Mesenchymal stem cell (in vitro differentiated cells and primary cell): ENCODE results near the gene FOXP1.

Experiments used
- DNase-seq: peaks from one replicate; pipeline ENCODE4 v3.0.0-alpha.2; 2013
- H2AFZ ChIP-seq: one replicate; pipeline ENCODE4 v1.6.1; 2013; ENCODE audit warnings: low read depth, mild to moderate bottlenecking, control low read depth, inconsistent platforms, low read length, moderate library complexity
- H2AK5ac ChIP-seq: 2 replicates; pipeline ENCODE4 v1.6.1; 2013; ENCODE audit warnings: low read length, moderate library complexity, mild to moderate bottlenecking, inconsistent platforms; ENCODE audit not compliant: severe bottlenecking
- H2BK120ac ChIP-seq: one replicate; pipeline ENCODE4 v1.6.1; 2013; ENCODE audit warnings: low read depth, mild to moderate bottlenecking, inconsistent platforms, low read length, moderate library complexity
- H2BK12ac ChIP-seq, 2 experiments: one replicate each; pipeline ENCODE4 v1.6.1; 2013; ENCODE audit warnings: inconsistent platforms in 2 of 2, low read length in 2 of 2, mild to moderate bottlenecking in 2 of 2, moderate library complexity in 2 of 2, control low read depth in 1 of 2
- H2BK15ac ChIP-seq: one replicate; pipeline ENCODE4 v1.6.1; 2013; ENCODE audit warnings: mild to moderate bottlenecking, low read depth, inconsistent platforms; ENCODE audit not compliant: poor library complexity, severe bottlenecking
- H2BK5ac ChIP-seq: 2 replicates; pipeline ENCODE4 v1.6.1; 2013; ENCODE audit warnings: low read depth, mild to moderate bottlenecking, low read length, control low read depth, inconsistent platforms; ENCODE audit not compliant: poor library complexity, severe bottlenecking
- H3K14ac ChIP-seq, 2 experiments: one replicate each; pipeline ENCODE4 v1.6.1; 2013; ENCODE audit warnings: inconsistent platforms in 2 of 2, low read length in 2 of 2, control low read depth in 1 of 2, mild to moderate bottlenecking in 1 of 2, moderate library complexity in 1 of 2
- H3K18ac ChIP-seq, 2 experiments: one replicate each; pipeline ENCODE4 v1.6.1; 2013; ENCODE audit warnings: inconsistent platforms in 2 of 2, low read length in 2 of 2, control low read depth in 1 of 2, low read depth in 1 of 2, mild to moderate bottlenecking in 1 of 2
- H3K23ac ChIP-seq, 2 experiments: one replicate each; pipeline ENCODE4 v1.6.1; 2013; ENCODE audit warnings: inconsistent platforms in 2 of 2, low read length in 2 of 2, mild to moderate bottlenecking in 2 of 2, moderate library complexity in 2 of 2, control low read depth in 1 of 2
- H3K27ac ChIP-seq: 2 replicates; pipeline ENCODE4 v1.5.1; 2013; ENCODE audit warnings: mild to moderate bottlenecking, moderate library complexity, low read length, control low read depth, inconsistent platforms; ENCODE audit not compliant: poor library complexity, severe bottlenecking
- H3K27me3 ChIP-seq, 2 experiments: 2 replicates each; pipeline versions ENCODE4 v1.6.1 to v1.7.0; 2013; ENCODE audit warnings: low read length in 2 of 2, mild to moderate bottlenecking in 2 of 2, moderate library complexity in 2 of 2, control low read depth in 1 of 2, inconsistent platforms in 1 of 2; ENCODE audit not compliant: control insufficient read depth in 1 of 2, insufficient read depth in 1 of 2
- H3K36me3 ChIP-seq, 2 experiments: 2 replicates each; pipeline versions ENCODE4 v1.6.1 to v1.7.0; 2013; ENCODE audit warnings: low read length in 2 of 2, control low read depth in 1 of 2, inconsistent platforms in 1 of 2, low read depth in 1 of 2, mild to moderate bottlenecking in 1 of 2; ENCODE audit not compliant: insufficient read depth in 2 of 2, control insufficient read depth in 1 of 2
- H3K4ac ChIP-seq, 2 experiments: one replicate each; pipeline ENCODE4 v1.6.1; 2013; ENCODE audit warnings: inconsistent platforms in 2 of 2, low read length in 2 of 2, mild to moderate bottlenecking in 2 of 2, moderate library complexity in 2 of 2, control low read depth in 1 of 2, low read depth in 1 of 2
- H3K4me1 ChIP-seq: 2 replicates; pipeline ENCODE4 v1.6.1; 2013; ENCODE audit warnings: low read depth, low read length, control low read depth; ENCODE audit not compliant: control insufficient read depth, insufficient read depth
- H3K4me2 ChIP-seq: 2 replicates; pipeline ENCODE4 v1.6.1; 2013; ENCODE audit warnings: low read length, mild to moderate bottlenecking, inconsistent platforms; ENCODE audit not compliant: poor library complexity, severe bottlenecking
- H3K4me3 ChIP-seq, 2 experiments: 2 replicates each; pipeline versions ENCODE4 v1.5.1 to v1.7.0; 2013; ENCODE audit warnings: low read length in 2 of 2, mild to moderate bottlenecking in 2 of 2, control low read depth in 1 of 2, low read depth in 1 of 2; ENCODE audit not compliant: insufficient read depth in 1 of 2
- H3K79me1 ChIP-seq: replicated peaks from 2 replicates; pipeline ENCODE4 v1.6.1; 2013; ENCODE audit warnings: mild to moderate bottlenecking, control low read depth, low read length, inconsistent platforms; ENCODE audit not compliant: poor library complexity, severe bottlenecking
- H3K9ac ChIP-seq: 2 replicates; pipeline ENCODE4 v1.7.0; 2013; ENCODE audit warnings: mild to moderate bottlenecking, low read length, moderate library complexity
- H3K9me3 ChIP-seq: 2 replicates; pipeline ENCODE4 v1.7.0; 2013; ENCODE audit warnings: mild to moderate bottlenecking, low read length; ENCODE audit not compliant: control insufficient read depth
- H4K8ac ChIP-seq: one replicate; pipeline ENCODE4 v1.6.1; 2013; ENCODE audit warnings: inconsistent platforms, mild to moderate bottlenecking, low read length, moderate library complexity
- H4K91ac ChIP-seq: one replicate; pipeline ENCODE4 v1.6.1; 2013; ENCODE audit warnings: mild to moderate bottlenecking, low read length, inconsistent platforms
- WGBS: methylation state at CpG from one replicate; pipeline ENCODE4 v1.1.7; 2013; ENCODE audit warnings: mixed read lengths; 5-methylcytosine and 5-hydroxymethylcytosine counted together

FOXP1 gene

GRCh38 chr3:71041371-71041770, 542.2 kb downstream of the FOXP1 start:
- Histone ChIP-seq H4K8ac (no peak overlapping the region), H3K23ac (no peak overlapping the region), H2BK5ac (no peak overlapping the region), H3K27me3 (no peaks in the 10 kb centered on the region), H3K14ac (no peak overlapping the region), H2BK15ac (no peak overlapping the region), H3K9ac (no peak overlapping the region), H3K4me3 (no peak overlapping the region), H3K79me1 (peaks cover 29% of the 10 kb centered on the region), H2AK5ac (no peak overlapping the region), H3K4ac (no peak overlapping the region), H2BK12ac (no peak overlapping the region), H3K18ac (no peak overlapping the region), H2AFZ (no peak overlapping the region), H3K9me3 (no peaks in the 10 kb centered on the region), H3K4me1 (no peaks in the 10 kb centered on the region), H3K4me2 (no peak overlapping the region), H3K27ac (no peak overlapping the region), H4K91ac (no peak overlapping the region), H3K36me3 (peaks cover 11 to 100% of the 10 kb centered on the region in 2 experiments), H2BK120ac (no peak overlapping the region)
- no peak for DNase-seq
- 78% methylated on average over 4 of the region's 7 CpGs for WGBS

- Histone ChIP-seq H3K27ac (no peak overlapping the region), H3K4ac (no peak overlapping the region), H2AFZ (no peak overlapping the region), H4K91ac (no peak overlapping the region), H2BK120ac (no peak overlapping the region), H2BK15ac (no peak overlapping the region), H2BK5ac (no peak overlapping the region), H2AK5ac (no peak overlapping the region), H3K4me2 (no peak overlapping the region), H3K9me3 (no peaks in the 10 kb centered on the region), H4K8ac (no peak overlapping the region), H2BK12ac (no peak overlapping the region), H3K4me1 (peaks cover 2% of the 10 kb centered on the region), H3K9ac (no peak overlapping the region), H3K23ac (no peak overlapping the region), H3K36me3 (peaks cover 17 to 100% of the 10 kb centered on the region in 2 experiments), H3K18ac (no peak overlapping the region), H3K4me3 (no peak overlapping the region), H3K14ac (no peak overlapping the region), H3K79me1 (peaks cover 32% of the 10 kb centered on the region), H3K27me3 (no peaks in the 10 kb centered on the region)
- DNase-seq = no peak
- 90% methylated on average over 6 of the region's 6 CpGs for WGBS
Measured at GRCh38 chr3:71039332-71039731, 544.2 kb downstream of the FOXP1 start.

GRCh38 chr3:71037775-71038174, 545.8 kb downstream of the FOXP1 start:
- Histone ChIP-seq H3K4me2 (no peak overlapping the region), H3K36me3 (peaks cover 25 to 100% of the 10 kb centered on the region in 2 experiments), H3K4me1 (peaks cover 2% of the 10 kb centered on the region), H2AFZ (no peak overlapping the region), H3K79me1 (peaks cover 39% of the 10 kb centered on the region), H2BK5ac (no peak overlapping the region), H3K27ac (no peak overlapping the region), H3K18ac (no peak overlapping the region), H4K8ac (no peak overlapping the region), H3K27me3 (no peaks in the 10 kb centered on the region), H2BK12ac (no peak overlapping the region), H3K9ac (no peak overlapping the region), H3K14ac (no peak overlapping the region), H3K4me3 (no peak overlapping the region), H4K91ac (no peak overlapping the region), H3K23ac (no peak overlapping the region), H2BK15ac (no peak overlapping the region), H3K4ac (no peak overlapping the region), H3K9me3 (no peaks in the 10 kb centered on the region), H2BK120ac (no peak overlapping the region), H2AK5ac (no peak overlapping the region)
- no peak for DNase-seq
- 96% methylated on average over 6 of the region's 7 CpGs for WGBS

GRCh38 chr3:71035886-71036285, 547.6 kb downstream of the FOXP1 start:
- no peak overlapping the region for H2BK12ac ChIP-seq
- 77% methylated on average over 5 of the region's 5 CpGs for WGBS
- peaks cover 37% of the 10 kb centered on the region for H3K79me1 ChIP-seq
- no peak overlapping the region for H2BK120ac ChIP-seq
- H2BK15ac ChIP-seq = no peak overlapping the region
- H2BK5ac ChIP-seq = no peak overlapping the region
- no peak overlapping the region for H3K27ac ChIP-seq
- peak overlapping the region in 1 of 2 experiments; percentile 32 for H3K18ac ChIP-seq
- no peak overlapping the region for H3K14ac ChIP-seq
- peaks cover 4% of the 10 kb centered on the region for H3K4me1 ChIP-seq
- H4K91ac ChIP-seq = no peak overlapping the region
- DNase-seq = peak; percentile 38
- peaks cover 24 to 100% of the 10 kb centered on the region in 2 experiments for H3K36me3 ChIP-seq
- H2AFZ ChIP-seq = no peak overlapping the region
- H3K4me2 ChIP-seq = no peak overlapping the region
- no peak overlapping the region for H4K8ac ChIP-seq
- H2AK5ac ChIP-seq = no peak overlapping the region
- H3K27me3 ChIP-seq = no peaks in the 10 kb centered on the region
- H3K9me3 ChIP-seq = no peaks in the 10 kb centered on the region
- H3K4me3 ChIP-seq = no peak overlapping the region
- no peak overlapping the region for H3K4ac ChIP-seq
- peak overlapping the region; percentile 9 for H3K9ac ChIP-seq
- H3K23ac ChIP-seq = no peak overlapping the region
